ENCODE measurements around the gene NT5C. TPM values are rescaled to one million over a fixed set of nuclear protein-coding genes. Genes with fewer than 3 reads are reported as not detected.

The NT5C gene
- total and polyA plus RNA-seq, 4 donors = 13.6 to 27.2 (median 24.5) TPM

DNA sequence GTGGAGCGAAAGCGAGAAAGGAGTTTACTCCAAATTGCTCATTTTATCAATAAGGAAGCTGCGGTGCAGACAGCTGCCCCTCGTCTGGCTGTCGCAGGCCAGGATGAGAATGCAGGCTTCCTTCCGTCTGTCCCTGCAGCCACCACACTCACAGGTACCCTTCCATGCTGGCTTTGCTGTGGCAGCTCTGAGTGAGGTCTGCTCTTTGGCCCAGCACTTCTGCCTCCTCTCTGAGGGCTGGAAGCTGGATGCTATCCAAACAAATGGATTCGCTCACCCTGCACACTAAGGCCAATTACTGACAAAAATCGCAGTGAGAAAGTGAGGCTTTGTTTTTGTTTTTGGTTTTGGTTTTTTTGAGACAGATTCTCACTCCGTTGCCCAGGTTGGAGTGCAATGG is 14.8 kb downstream of the NT5C start:
- H3K4me3 ChIP-seq (ENCODE audit: low read depth in 1 of 3, low read length in 3 of 3) = no peak overlapping the region
- no peak for DNase-seq (ENCODE audit: low spot score)
- H3K27ac ChIP-seq (ENCODE audit: low read depth in 1 of 2, low read length in 2 of 2) = no peak overlapping the region
- no peak overlapping the region for H3K9ac ChIP-seq (ENCODE audit: low read depth in 1 of 2, low read length in 2 of 2)
- H3K27me3 ChIP-seq (ENCODE audit: control insufficient read depth in 4 of 4, insufficient read depth in 4 of 4, low read length in 3 of 4) = no peaks in the 10 kb centered on the region
- peaks cover 0 to 3% (median 0%) of the 10 kb centered on the region in 4 donors for H3K36me3 ChIP-seq (ENCODE audit: control insufficient read depth in 4 of 4, insufficient read depth in 3 of 4, low read depth in 1 of 4, low read length in 3 of 4)
- TF ChIP-seq FOXA1 (IDR thresholded peaks at IDR 0.05) (no peak), GABPA (IDR thresholded peaks at IDR 0.05 in 1 of 2, conservative IDR thresholded peaks at IDR 0.05 in 1 of 2) (no peak), HNF4G (IDR thresholded peaks at IDR 0.05) (no peak), TAF1 (conservative IDR thresholded peaks at IDR 0.05) (no peak), RXRA (IDR thresholded peaks at IDR 0.05) (no peak), FOXA2 (IDR thresholded peaks at IDR 0.05) (no peak), JUND (IDR thresholded peaks at IDR 0.05) (no peak), YY1 (IDR thresholded peaks at IDR 0.05) (no peak)
- TF ChIP-seq, protein P1, sequence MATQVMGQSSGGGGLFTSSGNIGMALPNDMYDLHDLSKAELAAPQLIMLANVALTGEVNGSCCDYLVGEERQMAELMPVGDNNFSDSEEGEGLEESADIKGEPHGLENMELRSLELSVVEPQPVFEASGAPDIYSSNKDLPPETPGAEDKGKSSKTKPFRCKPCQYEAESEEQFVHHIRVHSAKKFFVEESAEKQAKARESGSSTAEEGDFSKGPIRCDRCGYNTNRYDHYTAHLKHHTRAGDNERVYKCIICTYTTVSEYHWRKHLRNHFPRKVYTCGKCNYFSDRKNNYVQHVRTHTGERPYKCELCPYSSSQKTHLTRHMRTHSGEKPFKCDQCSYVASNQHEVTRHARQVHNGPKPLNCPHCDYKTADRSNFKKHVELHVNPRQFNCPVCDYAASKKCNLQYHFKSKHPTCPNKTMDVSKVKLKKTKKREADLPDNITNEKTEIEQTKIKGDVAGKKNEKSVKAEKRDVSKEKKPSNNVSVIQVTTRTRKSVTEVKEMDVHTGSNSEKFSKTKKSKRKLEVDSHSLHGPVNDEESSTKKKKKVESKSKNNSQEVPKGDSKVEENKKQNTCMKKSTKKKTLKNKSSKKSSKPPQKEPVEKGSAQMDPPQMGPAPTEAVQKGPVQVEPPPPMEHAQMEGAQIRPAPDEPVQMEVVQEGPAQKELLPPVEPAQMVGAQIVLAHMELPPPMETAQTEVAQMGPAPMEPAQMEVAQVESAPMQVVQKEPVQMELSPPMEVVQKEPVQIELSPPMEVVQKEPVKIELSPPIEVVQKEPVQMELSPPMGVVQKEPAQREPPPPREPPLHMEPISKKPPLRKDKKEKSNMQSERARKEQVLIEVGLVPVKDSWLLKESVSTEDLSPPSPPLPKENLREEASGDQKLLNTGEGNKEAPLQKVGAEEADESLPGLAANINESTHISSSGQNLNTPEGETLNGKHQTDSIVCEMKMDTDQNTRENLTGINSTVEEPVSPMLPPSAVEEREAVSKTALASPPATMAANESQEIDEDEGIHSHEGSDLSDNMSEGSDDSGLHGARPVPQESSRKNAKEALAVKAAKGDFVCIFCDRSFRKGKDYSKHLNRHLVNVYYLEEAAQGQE (IDR thresholded peaks at IDR 0.05) = no peak
- TF ChIP-seq, protein P2, sequence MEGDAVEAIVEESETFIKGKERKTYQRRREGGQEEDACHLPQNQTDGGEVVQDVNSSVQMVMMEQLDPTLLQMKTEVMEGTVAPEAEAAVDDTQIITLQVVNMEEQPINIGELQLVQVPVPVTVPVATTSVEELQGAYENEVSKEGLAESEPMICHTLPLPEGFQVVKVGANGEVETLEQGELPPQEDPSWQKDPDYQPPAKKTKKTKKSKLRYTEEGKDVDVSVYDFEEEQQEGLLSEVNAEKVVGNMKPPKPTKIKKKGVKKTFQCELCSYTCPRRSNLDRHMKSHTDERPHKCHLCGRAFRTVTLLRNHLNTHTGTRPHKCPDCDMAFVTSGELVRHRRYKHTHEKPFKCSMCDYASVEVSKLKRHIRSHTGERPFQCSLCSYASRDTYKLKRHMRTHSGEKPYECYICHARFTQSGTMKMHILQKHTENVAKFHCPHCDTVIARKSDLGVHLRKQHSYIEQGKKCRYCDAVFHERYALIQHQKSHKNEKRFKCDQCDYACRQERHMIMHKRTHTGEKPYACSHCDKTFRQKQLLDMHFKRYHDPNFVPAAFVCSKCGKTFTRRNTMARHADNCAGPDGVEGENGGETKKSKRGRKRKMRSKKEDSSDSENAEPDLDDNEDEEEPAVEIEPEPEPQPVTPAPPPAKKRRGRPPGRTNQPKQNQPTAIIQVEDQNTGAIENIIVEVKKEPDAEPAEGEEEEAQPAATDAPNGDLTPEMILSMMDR (IDR thresholded peaks at IDR 0.05; ENCODE audit: low read depth, low read length, missing input control) = no peak
- H3K9me3 ChIP-seq (ENCODE audit: control insufficient read depth in 4 of 4, low read length in 3 of 4) = no peaks in the 10 kb centered on the region
- WGBS = 70% methylated on average over 9 of the region's 9 CpGs
- H3K4me1 ChIP-seq (ENCODE audit: control insufficient read depth in 4 of 4, insufficient read depth in 4 of 4, low read length in 3 of 4) = peaks cover 3 to 20% (median 16%) of the 10 kb centered on the region in 4 donors

DNA sequence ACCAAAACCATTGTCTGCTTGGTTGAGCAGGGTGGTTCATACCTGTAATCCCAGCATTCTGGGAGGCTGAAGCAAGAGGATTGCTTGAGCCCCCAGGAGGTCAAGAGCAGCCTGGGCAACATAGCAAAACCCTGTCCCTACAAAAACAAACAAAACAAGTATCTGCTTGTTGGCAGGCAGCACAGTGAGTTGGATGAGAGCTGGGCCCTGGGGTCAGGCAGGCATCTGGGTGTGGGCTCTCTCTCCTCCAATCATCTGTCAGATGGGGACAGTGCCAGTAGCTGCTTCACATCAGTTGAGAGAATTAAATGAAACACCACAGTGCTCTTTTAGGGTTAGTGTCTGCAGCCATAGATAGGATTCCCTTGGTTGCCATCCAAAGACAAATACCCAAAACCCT is 16.0 kb downstream of the NT5C start:
- no peak for DNase-seq (ENCODE audit: low spot score)
- no peaks in the 10 kb centered on the region for H3K9me3 ChIP-seq (ENCODE audit: control insufficient read depth in 4 of 4, low read length in 3 of 4)
- H3K27me3 ChIP-seq (ENCODE audit: control insufficient read depth in 4 of 4, insufficient read depth in 4 of 4, low read length in 3 of 4) = no peaks in the 10 kb centered on the region
- no peaks in the 10 kb centered on the region for H3K36me3 ChIP-seq (ENCODE audit: control insufficient read depth in 4 of 4, insufficient read depth in 3 of 4, low read depth in 1 of 4, low read length in 3 of 4)
- TF ChIP-seq, protein P3, sequence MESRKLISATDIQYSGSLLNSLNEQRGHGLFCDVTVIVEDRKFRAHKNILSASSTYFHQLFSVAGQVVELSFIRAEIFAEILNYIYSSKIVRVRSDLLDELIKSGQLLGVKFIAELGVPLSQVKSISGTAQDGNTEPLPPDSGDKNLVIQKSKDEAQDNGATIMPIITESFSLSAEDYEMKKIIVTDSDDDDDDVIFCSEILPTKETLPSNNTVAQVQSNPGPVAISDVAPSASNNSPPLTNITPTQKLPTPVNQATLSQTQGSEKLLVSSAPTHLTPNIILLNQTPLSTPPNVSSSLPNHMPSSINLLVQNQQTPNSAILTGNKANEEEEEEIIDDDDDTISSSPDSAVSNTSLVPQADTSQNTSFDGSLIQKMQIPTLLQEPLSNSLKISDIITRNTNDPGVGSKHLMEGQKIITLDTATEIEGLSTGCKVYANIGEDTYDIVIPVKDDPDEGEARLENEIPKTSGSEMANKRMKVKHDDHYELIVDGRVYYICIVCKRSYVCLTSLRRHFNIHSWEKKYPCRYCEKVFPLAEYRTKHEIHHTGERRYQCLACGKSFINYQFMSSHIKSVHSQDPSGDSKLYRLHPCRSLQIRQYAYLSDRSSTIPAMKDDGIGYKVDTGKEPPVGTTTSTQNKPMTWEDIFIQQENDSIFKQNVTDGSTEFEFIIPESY (IDR thresholded peaks at IDR 0.05) = no peak
- TF ChIP-seq, protein P4, sequence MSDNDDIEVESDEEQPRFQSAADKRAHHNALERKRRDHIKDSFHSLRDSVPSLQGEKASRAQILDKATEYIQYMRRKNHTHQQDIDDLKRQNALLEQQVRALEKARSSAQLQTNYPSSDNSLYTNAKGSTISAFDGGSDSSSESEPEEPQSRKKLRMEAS (IDR thresholded peaks at IDR 0.05) = no peak
- TF ChIP-seq YY1 (IDR thresholded peaks at IDR 0.05) = no peak
- TF ChIP-seq FOXA2 (IDR thresholded peaks at IDR 0.05) = no peak
- TF ChIP-seq, protein P5, sequence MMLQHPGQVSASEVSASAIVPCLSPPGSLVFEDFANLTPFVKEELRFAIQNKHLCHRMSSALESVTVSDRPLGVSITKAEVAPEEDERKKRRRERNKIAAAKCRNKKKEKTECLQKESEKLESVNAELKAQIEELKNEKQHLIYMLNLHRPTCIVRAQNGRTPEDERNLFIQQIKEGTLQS (IDR thresholded peaks at IDR 0.05) = no peak
- TF ChIP-seq SP1 (IDR thresholded peaks at IDR 0.05) = no peak
- TF ChIP-seq HNF4A (conservative IDR thresholded peaks at IDR 0.05) = no peak
- no peak for TF ChIP-seq EGR1 (IDR thresholded peaks at IDR 0.05; ENCODE audit: low read depth in 2 of 2)
- TF ChIP-seq NR2F2 (IDR thresholded peaks at IDR 0.05) = no peak
- peaks cover 3 to 30% (median 20%) of the 10 kb centered on the region in 4 donors for H3K4me1 ChIP-seq (ENCODE audit: control insufficient read depth in 4 of 4, insufficient read depth in 4 of 4, low read length in 3 of 4)
- H3K4me3 ChIP-seq (ENCODE audit: low read depth in 1 of 3, low read length in 3 of 3) = no peak overlapping the region
- no peak overlapping the region for H3K27ac ChIP-seq (ENCODE audit: low read depth in 1 of 2, low read length in 2 of 2)
- H3K9ac ChIP-seq (ENCODE audit: low read depth in 1 of 2, low read length in 2 of 2) = no peak overlapping the region

Measured in liver (tissue), 9 donors.